ENCODE measurements around the gene EPHA1.
"Not testable (repeated sequence)": the region's sequence is repeated elsewhere in the genome, so short reads cannot be mapped to it uniquely, and the experiment has no call there.

EPHA1 gene

GRCh38 chr7:143394777-143395176, 13.9 kb downstream of the EPHA1 start:
- Histone ChIP-seq H3K4me3 (peak overlapping the region in 1 of 10 experiments; percentile 8; a peak in 2 of 20 replicates), H3K4me1 (peaks cover 16 to 60% (median 34%) of the 10 kb centered on the region in 10 experiments), H3K4me2 (peak overlapping the region; percentile 8 to 96 (median 77); a peak in 21 of 22 replicates), H3K36me3 (peaks cover 25 to 39% (median 33%) of the 10 kb centered on the region in 11 experiments), H4K20me1 (peaks cover 0 to 69% (median 45%) of the 10 kb centered on the region in 11 experiments; a peak in 20 of 22 replicates), H3K27me3 (no peaks in the 10 kb centered on the region), H3K9ac (peak overlapping the region in 3 of 11 experiments; percentile 5 to 30 (median 21); a peak in 2 of 22 replicates), H3K9me3 (replicated peaks in 1 of 11) (no peaks in the 10 kb centered on the region), H3K27ac (peak overlapping the region in 1 of 11 experiments; percentile 6; a peak in 1 of 22 replicates)
- TF ChIP-seq Cebpa-rat (IDR thresholded peaks at IDR 0.05): no peak

- Histone ChIP-seq H3K4me2 (peak overlapping the region in 5 of 11 experiments; percentile 72 to 96 (median 88); a peak in 9 of 22 replicates), H3K27me3 (no peaks in the 10 kb centered on the region), H3K4me3 (no peak overlapping the region), H3K9ac (no peak overlapping the region), H3K9me3 (replicated peaks in 1 of 11) (no peaks in the 10 kb centered on the region), H4K20me1 (peaks cover 2 to 76% (median 52%) of the 10 kb centered on the region in 11 experiments; a peak in 20 of 22 replicates), H3K4me1 (peaks cover 16 to 67% (median 37%) of the 10 kb centered on the region in 10 experiments), H3K36me3 (peaks cover 33 to 46% (median 40%) of the 10 kb centered on the region in 11 experiments), H3K27ac (no peak overlapping the region)
- TF ChIP-seq Cebpa-rat (IDR thresholded peaks at IDR 0.05): no peak
Measured at GRCh38 chr7:143394068-143394467, 14.6 kb downstream of the EPHA1 start.

- Histone ChIP-seq H3K4me3 (no peak overlapping the region), H3K4me1 (peaks cover 16 to 74% (median 40%) of the 10 kb centered on the region in 10 experiments), H3K36me3 (peaks cover 39 to 52% (median 46%) of the 10 kb centered on the region in 11 experiments), H4K20me1 (peaks cover 3 to 82% (median 58%) of the 10 kb centered on the region in 11 experiments; a peak in 20 of 22 replicates), H3K27ac (no peak overlapping the region), H3K4me2 (peak overlapping the region in 2 of 11 experiments; percentile 87 to 91; a peak in 4 of 22 replicates), H3K9me3 (replicated peaks in 1 of 11) (no peaks in the 10 kb centered on the region), H3K9ac (no peak overlapping the region), H3K27me3 (no peaks in the 10 kb centered on the region)
- no peak for TF ChIP-seq Cebpa-rat (IDR thresholded peaks at IDR 0.05)
Measured at GRCh38 chr7:143393267-143394041, 15.2 kb downstream of the EPHA1 start.

- Histone ChIP-seq H3K9ac (no peak overlapping the region), H3K36me3 (peaks cover 44 to 58% (median 52%) of the 10 kb centered on the region in 11 experiments), H4K20me1 (peaks cover 3 to 88% (median 64%) of the 10 kb centered on the region in 11 experiments; a peak in 21 of 22 replicates), H3K4me1 (peaks cover 16 to 79% (median 45%) of the 10 kb centered on the region in 10 experiments), H3K4me3 (no peak overlapping the region), H3K27me3 (no peaks in the 10 kb centered on the region), H3K4me2 (peak overlapping the region in 2 of 11 experiments; percentile 87 to 91; a peak in 3 of 22 replicates), H3K9me3 (replicated peaks in 1 of 11) (no peaks in the 10 kb centered on the region), H3K27ac (no peak overlapping the region)
- TF ChIP-seq Cebpa-rat (IDR thresholded peaks at IDR 0.05): no peak
Measured at GRCh38 chr7:143392875-143393266, 15.8 kb downstream of the EPHA1 start.

- H3K9ac ChIP-seq; H3K27ac ChIP-seq; H3K4me3 ChIP-seq; H3K9me3 ChIP-seq (replicated peaks in 1 of 11); H3K4me2 ChIP-seq; H3K27me3 ChIP-seq: not testable (repeated sequence)
- Histone ChIP-seq H3K4me1 (peaks cover 19 to 84% (median 49%) of the 10 kb centered on the region in 10 experiments), H3K36me3 (peaks cover 47 to 62% (median 56%) of the 10 kb centered on the region in 11 experiments), H4K20me1 (peaks cover 7 to 93% (median 68%) of the 10 kb centered on the region in 11 experiments; a peak in 21 of 22 replicates)
Measured at GRCh38 chr7:143392427-143392826, 16.2 kb downstream of the EPHA1 start.

GRCh38 chr7:143391462-143392404, 16.9 kb downstream of the EPHA1 start:
- Histone ChIP-seq H3K4me3 (no peak overlapping the region), H3K36me3 (peaks cover 47 to 69% (median 63%) of the 10 kb centered on the region in 11 experiments), H3K27ac (peak overlapping the region in 3 of 11 experiments; percentile 1 to 25 (median 25); a peak in 3 of 22 replicates), H3K4me1 (peaks cover 26 to 91% (median 56%) of the 10 kb centered on the region in 10 experiments), H3K4me2 (peak overlapping the region in 2 of 11 experiments; percentile 26 to 100; a peak in 6 of 22 replicates), H3K27me3 (no peaks in the 10 kb centered on the region), H3K9me3 (replicated peaks in 1 of 11) (no peaks in the 10 kb centered on the region), H3K9ac (0 out of 22 replicates have a peak overlapping the region, but pooled peaks of 1 of the 11 experiments have one; percentile 17), H4K20me1 (peaks cover 13 to 99% (median 75%) of the 10 kb centered on the region in 11 experiments; a peak in 21 of 22 replicates)
- no peak for TF ChIP-seq Cebpa-rat (IDR thresholded peaks at IDR 0.05)

GRCh38 chr7:143390773-143391317, 17.8 kb downstream of the EPHA1 start:
- Histone ChIP-seq H3K9ac (0 out of 22 replicates have a peak overlapping the region, but pooled peaks of 1 of the 11 experiments have one; percentile 17), H4K20me1 (peaks cover 22 to 100% (median 84%) of the 10 kb centered on the region in 11 experiments; a peak in 21 of 22 replicates), H3K36me3 (peaks cover 47 to 78% (median 67%) of the 10 kb centered on the region in 11 experiments)

More at GRCh38 chr7:143390773-143391317, 17.8 kb downstream of the EPHA1 start:
- no peak for TF ChIP-seq Cebpa-rat (IDR thresholded peaks at IDR 0.05)
- H3K4me2 ChIP-seq: peak overlapping the region in 5 of 11 experiments; percentile 14 to 100 (median 99); a peak in 8 of 22 replicates
- H3K27me3 ChIP-seq: no peaks in the 10 kb centered on the region
- no peaks in the 10 kb centered on the region for H3K9me3 ChIP-seq (replicated peaks in 1 of 11)
- H3K27ac ChIP-seq: no peak overlapping the region; a peak in 1 of 22 replicates
- H3K4me1 ChIP-seq: peaks cover 31 to 97% (median 62%) of the 10 kb centered on the region in 10 experiments
- H3K4me3 ChIP-seq: no peak overlapping the region
